Nephron (organoid): ENCODE results near the gene ICA1.
A peak's percentile ranks its signal among the peaks of the same experiment; 100 is the strongest.

Experiments used
- H3K27ac Mint-ChIP-seq, 3 experiments: 2 replicates each; pipeline ENCODE4 v1.8.0; 2020; ENCODE audit warnings: mixed read lengths in 3 of 3, mild to moderate bottlenecking in 2 of 3, moderate library complexity in 1 of 3
- H3K27me3 Mint-ChIP-seq: 2 replicates; pipeline ENCODE4 v1.8.0; 2021; ENCODE audit warnings: low read depth, mild to moderate bottlenecking, moderate library complexity, mixed read lengths
- H3K36me3 Mint-ChIP-seq: 2 replicates; pipeline ENCODE4 v1.8.0; 2020; ENCODE audit warnings: low read depth, mixed read lengths
- H3K4me1 Mint-ChIP-seq: 2 replicates; pipeline ENCODE4 v1.8.0; 2020; ENCODE audit warnings: mixed read lengths
- H3K4me3 Mint-ChIP-seq, 3 experiments: 2 replicates each; pipeline ENCODE4 v1.8.0; 2020; ENCODE audit warnings: mild to moderate bottlenecking in 3 of 3, mixed read lengths in 3 of 3, moderate library complexity in 2 of 3
- H3K9me3 Mint-ChIP-seq: 2 replicates; pipeline ENCODE4 v1.8.0; 2020; ENCODE audit warnings: mixed read lengths
- TF ChIP-seq, protein P1 (sequence below), 3 experiments: fragments of 200-600 bp; sonication (generic); IDR thresholded peaks; one replicate each; pipeline ENCODE4 v1.5.0; 2021; ENCODE audit warnings: antibody characterized with exemption in 3 of 3; ENCODE audit not compliant: unreplicated experiment in 3 of 3

Gene ICA1

GRCh38 chr7:8131694-8132605, 130.0 kb downstream of the ICA1 start:
- peaks cover 6% of the 10 kb centered on the region for H3K4me1 Mint-ChIP-seq
- no peaks in the 10 kb centered on the region for H3K27me3 Mint-ChIP-seq
- TF ChIP-seq, protein P1, sequence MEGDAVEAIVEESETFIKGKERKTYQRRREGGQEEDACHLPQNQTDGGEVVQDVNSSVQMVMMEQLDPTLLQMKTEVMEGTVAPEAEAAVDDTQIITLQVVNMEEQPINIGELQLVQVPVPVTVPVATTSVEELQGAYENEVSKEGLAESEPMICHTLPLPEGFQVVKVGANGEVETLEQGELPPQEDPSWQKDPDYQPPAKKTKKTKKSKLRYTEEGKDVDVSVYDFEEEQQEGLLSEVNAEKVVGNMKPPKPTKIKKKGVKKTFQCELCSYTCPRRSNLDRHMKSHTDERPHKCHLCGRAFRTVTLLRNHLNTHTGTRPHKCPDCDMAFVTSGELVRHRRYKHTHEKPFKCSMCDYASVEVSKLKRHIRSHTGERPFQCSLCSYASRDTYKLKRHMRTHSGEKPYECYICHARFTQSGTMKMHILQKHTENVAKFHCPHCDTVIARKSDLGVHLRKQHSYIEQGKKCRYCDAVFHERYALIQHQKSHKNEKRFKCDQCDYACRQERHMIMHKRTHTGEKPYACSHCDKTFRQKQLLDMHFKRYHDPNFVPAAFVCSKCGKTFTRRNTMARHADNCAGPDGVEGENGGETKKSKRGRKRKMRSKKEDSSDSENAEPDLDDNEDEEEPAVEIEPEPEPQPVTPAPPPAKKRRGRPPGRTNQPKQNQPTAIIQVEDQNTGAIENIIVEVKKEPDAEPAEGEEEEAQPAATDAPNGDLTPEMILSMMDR (IDR thresholded peaks at IDR 0.05; ENCODE audit: unreplicated experiment in 3 of 3) = no peak

DNA sequence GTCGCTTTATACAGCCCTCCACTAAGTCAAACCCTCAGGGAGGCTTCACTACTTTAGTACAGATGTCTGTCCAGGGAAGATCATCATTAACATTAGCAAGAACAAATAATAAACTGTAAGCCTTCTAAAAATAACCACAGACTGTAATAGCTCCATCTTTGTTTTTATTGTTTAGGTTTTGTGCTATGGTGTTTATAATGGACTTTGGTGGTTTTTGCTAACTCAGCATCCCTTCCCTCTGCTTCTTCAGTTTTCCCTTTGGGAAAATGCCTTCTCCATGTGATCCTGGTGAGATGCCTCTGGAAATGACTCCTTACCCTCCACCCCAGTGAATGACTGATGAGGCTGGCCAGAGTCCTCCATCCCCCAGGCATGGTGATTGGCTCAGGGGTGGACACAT, 131.3 kb downstream of the ICA1 start:
- no peaks in the 10 kb centered on the region for H3K27me3 Mint-ChIP-seq
- peaks cover 6% of the 10 kb centered on the region for H3K4me1 Mint-ChIP-seq
- no peak overlapping the region for H3K27ac Mint-ChIP-seq
- H3K9me3 Mint-ChIP-seq = no peaks in the 10 kb centered on the region
- TF ChIP-seq, protein P1 (IDR thresholded peaks at IDR 0.05; ENCODE audit: unreplicated experiment in 3 of 3) = no peak
- H3K36me3 Mint-ChIP-seq = no peaks in the 10 kb centered on the region
- H3K4me3 Mint-ChIP-seq = no peak overlapping the region

More at GRCh38 chr7:8131694-8132605, 130.0 kb downstream of the ICA1 start:
- H3K9me3 Mint-ChIP-seq = no peaks in the 10 kb centered on the region
- H3K4me3 Mint-ChIP-seq = no peak overlapping the region
- H3K27ac Mint-ChIP-seq = peak overlapping the region in 1 of 3 experiments; percentile 86
- H3K36me3 Mint-ChIP-seq = no peaks in the 10 kb centered on the region

DNA sequence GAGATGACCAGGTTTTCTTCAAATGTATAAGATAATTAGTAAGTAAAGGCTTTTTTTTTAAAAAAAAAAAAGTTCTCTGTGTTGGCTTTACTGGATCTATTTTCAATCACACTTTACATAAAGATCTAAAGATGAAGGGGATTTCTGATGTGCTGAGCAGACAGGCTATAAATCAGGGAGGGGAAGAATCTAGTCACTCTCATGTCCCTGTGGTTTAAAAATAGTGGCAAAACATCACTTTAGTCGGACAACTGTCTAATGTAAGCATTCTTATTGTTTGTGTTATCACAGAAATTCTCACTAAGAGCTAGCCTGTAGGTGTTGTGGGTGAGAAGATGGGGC, 132.7 kb downstream of the ICA1 start:
- Mint-ChIP-seq H3K4me1 (peaks cover 4% of the 10 kb centered on the region), H3K27me3 (peaks cover 4% of the 10 kb centered on the region), H3K9me3 (no peaks in the 10 kb centered on the region), H3K36me3 (no peaks in the 10 kb centered on the region), H3K4me3 (no peak overlapping the region), H3K27ac (no peak overlapping the region)
- TF ChIP-seq, protein P1 (IDR thresholded peaks at IDR 0.05; ENCODE audit: unreplicated experiment in 3 of 3) = no peak

GRCh38 chr7:8128449-8129317, 133.3 kb downstream of the ICA1 start:
- Mint-ChIP-seq H3K4me1 (no peaks in the 10 kb centered on the region), H3K4me3 (no peak overlapping the region), H3K27me3 (peaks cover 4% of the 10 kb centered on the region), H3K27ac (no peak overlapping the region), H3K9me3 (no peaks in the 10 kb centered on the region), H3K36me3 (no peaks in the 10 kb centered on the region)
- TF ChIP-seq, protein P1 (IDR thresholded peaks at IDR 0.05; ENCODE audit: unreplicated experiment in 3 of 3) = no peak

- H3K4me3 Mint-ChIP-seq = no peak overlapping the region
- TF ChIP-seq, protein P1 (IDR thresholded peaks at IDR 0.05; ENCODE audit: unreplicated experiment in 3 of 3) = no peak
- no peaks in the 10 kb centered on the region for H3K36me3 Mint-ChIP-seq
- peaks cover 4% of the 10 kb centered on the region for H3K27me3 Mint-ChIP-seq
- H3K9me3 Mint-ChIP-seq = no peaks in the 10 kb centered on the region
- no peak overlapping the region for H3K27ac Mint-ChIP-seq
- H3K4me1 Mint-ChIP-seq = no peaks in the 10 kb centered on the region
Observed at GRCh38 chr7:8126601-8127167, 135.3 kb downstream of the ICA1 start.
